Endothelial cell (in vitro differentiated cells): Measurements from ENCODE around the gene TIGIT. TPM values are rescaled to one million over a fixed set of nuclear protein-coding genes. Genes with fewer than 3 reads are reported as not detected.

ENCODE experiments used
- DNase-seq: peaks from one replicate; pipeline ENCODE4 v3.0.0; 2021; ENCODE audit warnings: low spot score
- H3K27ac Mint-ChIP-seq: one replicate; pipeline ENCODE4 v1.8.0; 2021; ENCODE audit warnings: mixed read lengths, inconsistent platforms; ENCODE audit not compliant: unreplicated experiment
- H3K27me3 Mint-ChIP-seq: one replicate; pipeline ENCODE4 v1.8.0; 2021; ENCODE audit warnings: mild to moderate bottlenecking, moderate library complexity, mixed read lengths, inconsistent platforms; ENCODE audit not compliant: unreplicated experiment
- H3K36me3 Mint-ChIP-seq: one replicate; pipeline ENCODE4 v1.8.0; 2021; ENCODE audit warnings: mild to moderate bottlenecking, low read depth, mixed read lengths, inconsistent platforms; ENCODE audit not compliant: unreplicated experiment
- H3K4me1 Mint-ChIP-seq: one replicate; pipeline ENCODE4 v1.8.0; 2021; ENCODE audit warnings: mild to moderate bottlenecking, mixed read lengths, inconsistent platforms; ENCODE audit not compliant: unreplicated experiment
- H3K4me3 Mint-ChIP-seq: one replicate; pipeline ENCODE4 v1.8.0; 2021; ENCODE audit warnings: mild to moderate bottlenecking, mixed read lengths, inconsistent platforms; ENCODE audit not compliant: unreplicated experiment
- H3K9me3 Mint-ChIP-seq: one replicate; pipeline ENCODE4 v1.8.0; 2021; ENCODE audit warnings: mixed read lengths, inconsistent platforms; ENCODE audit not compliant: unreplicated experiment
- total RNA-seq: library from RNA; stranded (reverse); fragmentation: NEBNext Ultra II Directional; extraction: Animal tissue kit (Norgen Biotek cat#: 25700); gene quantifications from one replicate; pipeline ENCODE4 v1.2.1, GENCODE V29; 2021; ENCODE audit not compliant: unreplicated experiment
- TF ChIP-seq, protein P1 (sequence below): fragments of 200-600 bp; sonication (generic); IDR thresholded peaks from one replicate; pipeline ENCODE4 v1.5.0; 2021; ENCODE audit warnings: antibody characterized with exemption; ENCODE audit not compliant: unreplicated experiment

TIGIT gene
- total RNA-seq, 1 donor from 2014 or later = not detected

DNA sequence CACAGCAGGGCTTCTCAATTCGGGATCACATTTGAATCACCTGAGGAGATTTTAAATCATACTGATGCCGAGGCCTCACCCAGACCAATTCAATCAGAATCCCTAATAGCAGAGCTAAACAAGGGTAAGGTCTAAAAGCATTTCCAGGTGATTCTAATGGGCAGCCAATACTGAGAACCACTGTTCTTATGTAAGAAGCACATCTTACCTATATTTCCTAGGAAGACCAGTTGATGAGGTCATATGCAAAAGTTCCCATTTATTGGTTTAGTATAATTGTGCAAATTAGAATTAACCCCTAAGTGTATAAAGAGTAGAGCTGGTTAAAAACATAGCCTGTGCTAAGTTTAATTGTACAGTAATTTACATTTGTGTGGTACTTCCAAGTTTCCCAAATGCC, 2.1 kb downstream of the TIGIT start:
- no peak for DNase-seq

GRCh38 chr3:114299421-114299820, 5.6 kb downstream of the TIGIT start:
- Mint-ChIP-seq H3K4me1 (peaks cover 9% of the 10 kb centered on the region), H3K9me3 (no peaks in the 10 kb centered on the region), H3K27me3 (peaks cover 8% of the 10 kb centered on the region), H3K4me3 (no peak overlapping the region), H3K36me3 (no peaks in the 10 kb centered on the region), H3K27ac (no peak overlapping the region)
- TF ChIP-seq, protein P1, sequence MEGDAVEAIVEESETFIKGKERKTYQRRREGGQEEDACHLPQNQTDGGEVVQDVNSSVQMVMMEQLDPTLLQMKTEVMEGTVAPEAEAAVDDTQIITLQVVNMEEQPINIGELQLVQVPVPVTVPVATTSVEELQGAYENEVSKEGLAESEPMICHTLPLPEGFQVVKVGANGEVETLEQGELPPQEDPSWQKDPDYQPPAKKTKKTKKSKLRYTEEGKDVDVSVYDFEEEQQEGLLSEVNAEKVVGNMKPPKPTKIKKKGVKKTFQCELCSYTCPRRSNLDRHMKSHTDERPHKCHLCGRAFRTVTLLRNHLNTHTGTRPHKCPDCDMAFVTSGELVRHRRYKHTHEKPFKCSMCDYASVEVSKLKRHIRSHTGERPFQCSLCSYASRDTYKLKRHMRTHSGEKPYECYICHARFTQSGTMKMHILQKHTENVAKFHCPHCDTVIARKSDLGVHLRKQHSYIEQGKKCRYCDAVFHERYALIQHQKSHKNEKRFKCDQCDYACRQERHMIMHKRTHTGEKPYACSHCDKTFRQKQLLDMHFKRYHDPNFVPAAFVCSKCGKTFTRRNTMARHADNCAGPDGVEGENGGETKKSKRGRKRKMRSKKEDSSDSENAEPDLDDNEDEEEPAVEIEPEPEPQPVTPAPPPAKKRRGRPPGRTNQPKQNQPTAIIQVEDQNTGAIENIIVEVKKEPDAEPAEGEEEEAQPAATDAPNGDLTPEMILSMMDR = peak; percentile 38
- peak; percentile 30 for DNase-seq

More for the DNA sequence above, 2.1 kb downstream of the TIGIT start:
- Mint-ChIP-seq H3K27ac (no peak overlapping the region), H3K36me3 (no peaks in the 10 kb centered on the region), H3K27me3 (peaks cover 7% of the 10 kb centered on the region), H3K4me1 (peaks cover 12% of the 10 kb centered on the region), H3K9me3 (no peaks in the 10 kb centered on the region), H3K4me3 (no peak overlapping the region)
- TF ChIP-seq, protein P1 = no peak

- H3K4me1 Mint-ChIP-seq = peaks cover 2% of the 10 kb centered on the region
Observed at GRCh38 chr3:114299941-114300624, 6.3 kb downstream of the TIGIT start.

DNA sequence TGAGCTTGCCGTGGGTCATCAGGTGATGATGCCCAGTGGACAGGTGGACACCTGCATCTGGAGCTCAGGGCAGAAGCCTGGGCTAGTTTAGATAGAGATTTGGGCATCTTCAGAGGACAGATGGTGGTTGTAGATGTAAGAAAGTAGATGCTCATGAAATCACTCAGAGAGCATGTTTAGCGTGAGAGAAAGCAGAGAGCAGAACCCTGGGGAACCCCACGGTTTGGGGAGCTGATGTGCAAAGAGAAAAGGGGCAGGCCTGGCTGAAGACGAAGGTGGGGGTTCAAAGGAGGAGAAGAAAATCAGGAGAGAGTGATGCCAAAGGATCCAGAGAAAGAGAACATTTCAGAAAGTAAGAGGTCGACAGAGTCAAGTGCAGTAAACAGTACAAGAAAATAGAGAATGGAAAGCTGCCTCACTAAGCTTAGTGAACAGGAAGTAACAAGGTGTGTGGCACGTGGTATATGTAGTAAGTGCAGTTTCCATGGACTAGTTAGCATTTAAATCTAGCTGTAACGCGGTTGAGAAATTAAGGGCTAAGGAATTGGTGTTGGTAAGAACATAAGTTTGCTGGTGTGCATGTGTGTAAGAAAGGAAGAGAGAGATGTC, 13.5 kb downstream of the TIGIT start:
- TF ChIP-seq, protein P1 = no peak
- Mint-ChIP-seq H3K9me3 (no peaks in the 10 kb centered on the region), H3K27ac (peak overlapping the region; percentile 6), H3K4me1 (no peaks in the 10 kb centered on the region), H3K27me3 (no peaks in the 10 kb centered on the region), H3K36me3 (no peaks in the 10 kb centered on the region), H3K4me3 (no peak overlapping the region)
- DNase-seq = no peak

More at GRCh38 chr3:114299941-114300624, 6.3 kb downstream of the TIGIT start:
- TF ChIP-seq, protein P1 = no peak
- Mint-ChIP-seq H3K36me3 (no peaks in the 10 kb centered on the region), H3K4me3 (no peak overlapping the region), H3K9me3 (no peaks in the 10 kb centered on the region), H3K27me3 (peaks cover 3% of the 10 kb centered on the region), H3K27ac (no peak overlapping the region)
- no peak for DNase-seq

DNA sequence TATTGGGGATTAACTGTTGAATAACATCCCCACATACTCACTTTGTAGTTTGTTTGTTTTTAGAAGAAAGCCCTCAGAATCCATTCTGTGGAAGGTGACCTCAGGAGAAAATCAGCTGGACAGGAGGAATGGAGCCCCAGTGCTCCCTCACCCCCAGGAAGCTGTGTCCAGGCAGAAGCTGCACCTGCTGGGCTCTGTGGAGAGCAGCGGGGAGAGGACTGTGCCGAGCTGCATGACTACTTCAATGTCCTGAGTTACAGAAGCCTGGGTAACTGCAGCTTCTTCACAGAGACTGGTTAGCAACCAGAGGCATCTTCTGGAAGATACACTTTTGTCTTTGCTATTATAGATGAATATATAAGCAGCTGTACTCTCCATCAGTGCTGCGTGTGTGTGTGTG, 14.0 kb downstream of the TIGIT start:
- no peak for DNase-seq
- Mint-ChIP-seq H3K27me3 (no peaks in the 10 kb centered on the region), H3K36me3 (no peaks in the 10 kb centered on the region), H3K4me3 (no peak overlapping the region), H3K27ac (no peak overlapping the region), H3K4me1 (no peaks in the 10 kb centered on the region), H3K9me3 (no peaks in the 10 kb centered on the region)
- TF ChIP-seq, protein P1 = no peak
